Lung (tissue), 16 donors: ENCODE results near the gene ACO2. TPM values are rescaled to one million over a fixed set of nuclear protein-coding genes. Genes with fewer than 3 reads are reported as not detected.
A peak's percentile ranks its signal among the peaks of the same experiment; 100 is the strongest.

Experiments
- ATAC-seq: fragments of 200-7000 bp; cut with Tn5 transposase; one replicate; pipeline ENCODE4 v1.9.1; 2020; ENCODE audit warnings: moderate number of reproducible peaks; ENCODE audit not compliant: insufficient read depth, low FRiP score
- DNase-seq, 3 donors: peaks; one replicate each; pipeline ENCODE4 v3.0.0-alpha.2; 2013 to 2017
- H3K27ac ChIP-seq, 2 donors: one replicate each; pipeline ENCODE4 v1.5.1; 2013; ENCODE audit warnings: mild to moderate bottlenecking in 2 of 2, moderate library complexity in 2 of 2, control low read depth in 1 of 2, inconsistent platforms in 1 of 2, low read depth in 1 of 2, low read length in 1 of 2
- H3K27me3 ChIP-seq, 3 donors: one replicate each; pipeline ENCODE4 v1.5.1; 2013; ENCODE audit warnings: low read length in 2 of 3; ENCODE audit not compliant: control insufficient read depth in 3 of 3, insufficient read depth in 3 of 3
- H3K36me3 ChIP-seq, 4 donors: one replicate each; pipeline ENCODE4 v1.5.1; 2013; ENCODE audit warnings: low read length in 4 of 4, mild to moderate bottlenecking in 1 of 4, moderate library complexity in 1 of 4; ENCODE audit not compliant: control insufficient read depth in 4 of 4, insufficient read depth in 4 of 4
- H3K4me1 ChIP-seq, 5 donors: one replicate each; pipeline ENCODE4 v1.5.1; 2013; ENCODE audit warnings: low read length in 5 of 5, mild to moderate bottlenecking in 2 of 5, moderate library complexity in 1 of 5; ENCODE audit not compliant: control insufficient read depth in 5 of 5, insufficient read depth in 5 of 5
- H3K4me3 ChIP-seq: one replicate; pipeline ENCODE4 v1.5.1; 2013; ENCODE audit warnings: mild to moderate bottlenecking, control low read depth, moderate library complexity
- H3K9ac ChIP-seq, 2 donors: one replicate each; pipeline ENCODE4 v1.5.1; 2013; ENCODE audit warnings: low read length in 2 of 2, control low read depth in 1 of 2; ENCODE audit not compliant: insufficient read depth in 1 of 2
- H3K9me3 ChIP-seq, 4 donors: one replicate each; pipeline ENCODE4 v1.5.1; 2013; ENCODE audit warnings: low read length in 3 of 4, mild to moderate bottlenecking in 1 of 4, moderate library complexity in 1 of 4; ENCODE audit not compliant: control insufficient read depth in 4 of 4, insufficient read depth in 3 of 4
- whole genome bisulfite sequencing, 2 donors: extraction: QIAGEN DNeasy Blood & Tissue Kit; methylation state at CpG; one replicate each; pipeline ENCODE4 v1.1.7; 2013; 5-methylcytosine and 5-hydroxymethylcytosine counted together
- long read RNA-seq, 5 donors: transcript quantifications; one replicate each; lab custom pipeline, GENCODE V29; 2026
- polyA plus RNA-seq, 2 donors: library from polyadenylated mRNA; stranded (reverse); fragments of 200-250 nt; gene quantifications; one replicate each; pipeline ENCODE4 v1.2.1, GENCODE V29; 2013
- total RNA-seq, 2 donors: library from RNA; depleted of rRNA in 1 of 2; stranded (reverse); fragments of >200 nt in 1 of 2; gene quantifications; one replicate each; pipeline ENCODE4 v1.2.1, GENCODE V29; 2014 to 2021
- TF ChIP-seq, protein P1 (sequence below): IDR thresholded peaks from 2 replicates; pipeline ENCODE4 v1.5.1; 2012; ENCODE audit warnings: mild to moderate bottlenecking; ENCODE audit errors: control extremely low read depth, extremely low read depth
- donor health status: control.
- donor health status: control.
- donor health status: Bipolar disorder and iron deficiency.
- donor health status: healthy.
- donor health status: DM: yes; HTN: yes; CAD: no.

The ACO2 gene
- total RNA-seq: 100 to 1,000 TPM in 1 of 2 donors, 10 to 100 TPM in 1; 57.8 to 101 TPM
- 10 to 100 TPM; 34.1 to 67.1 TPM for polyA plus RNA-seq
- long read RNA-seq, donor 1, transcript ACO2-201 (18 exons, 2,741 nt): major isoform, 16 of 23 reads
- long read RNA-seq, donor 1, partial matches to known transcripts: 7 of 23 reads
- long read RNA-seq, donor 1, other reads (novel, unspliced or antisense): 0 of 23 reads
- long read RNA-seq, donor 2, partial matches to known transcripts: 0 of 1 reads
- long read RNA-seq, donor 2, other reads (novel, unspliced or antisense): 0 of 1 reads
- long read RNA-seq, donor 3, transcript ACO2-201 (18 exons, 2,741 nt): major isoform, 5 of 5 reads
- long read RNA-seq, donor 3, partial matches to known transcripts: 0 of 5 reads
- long read RNA-seq, donor 3, other reads (novel, unspliced or antisense): 0 of 5 reads
- long read RNA-seq, donor 4, partial matches to known transcripts: 70 of 70 reads
- long read RNA-seq, donor 4, other reads (novel, unspliced or antisense): 0 of 70 reads
- long read RNA-seq, donor 5, transcript ACO2-201 (18 exons, 2,741 nt): major isoform, 11 of 116 reads
- long read RNA-seq, donor 5, partial matches to known transcripts: 100 of 116 reads
- long read RNA-seq, donor 5, other reads (novel, unspliced or antisense): 5 of 116 reads

DNA sequence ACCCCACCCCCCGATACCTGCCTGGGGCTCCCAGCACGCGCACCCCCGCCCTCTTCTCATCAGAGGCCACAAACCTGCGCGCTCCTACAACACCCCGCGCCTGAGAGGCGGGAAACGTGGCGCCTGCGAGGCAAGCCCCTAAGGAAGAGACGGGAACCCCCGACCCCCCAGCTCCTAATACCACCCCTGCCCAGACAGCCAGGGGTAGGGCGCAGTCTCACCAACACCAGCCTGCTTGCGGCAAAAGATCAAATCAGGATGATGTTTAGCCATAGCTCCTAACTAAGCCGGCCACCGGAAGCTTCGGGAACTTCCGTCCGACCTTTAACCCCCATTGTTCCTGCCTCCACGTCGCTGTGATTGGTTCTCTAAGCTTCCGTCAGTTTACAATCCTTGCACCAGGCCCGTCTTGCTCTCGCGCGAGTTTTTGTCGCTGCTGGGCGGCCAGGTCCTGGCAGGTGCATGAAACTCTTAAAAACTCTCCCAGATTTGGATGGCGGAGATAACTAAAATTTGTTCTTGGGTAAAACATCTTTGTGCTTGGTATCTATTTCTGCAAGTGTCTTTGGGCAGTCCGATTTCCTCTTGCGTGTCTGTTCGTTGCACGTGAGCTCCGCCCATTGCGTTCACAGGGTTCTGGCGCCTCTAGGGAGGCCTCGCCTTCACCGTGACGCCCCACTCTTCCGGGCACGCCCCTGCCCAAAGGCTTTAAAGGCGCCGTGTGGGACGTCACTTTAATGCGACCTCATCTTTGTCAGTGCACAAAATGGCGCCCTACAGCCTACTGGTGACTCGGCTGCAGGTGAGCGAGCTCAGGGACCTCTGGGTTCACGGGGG lies at the start of gene ACO2, which contains the start of gene PHF5A:
Gene ACO2 (plus strand): TSS at position 737 of the 837 bp plus-strand sequence. CDS start 30 bp downstream, at position 767.
Gene PHF5A (minus strand): TSS at position 312 of the 837 bp plus-strand sequence. CDS start 39 bp downstream, at position 273.
- ATAC-seq: peak; percentile 99
- peak; percentile 98 to 99 (median 99) for DNase-seq
- Histone ChIP-seq H3K4me1 (peaks cover 7 to 17% (median 14%) of the 10 kb centered on the region in 5 donors), H3K27me3 (no peaks in the 10 kb centered on the region), H3K9me3 (no peaks in the 10 kb centered on the region), H3K9ac (peak within 1 kb of the TSS; percentile 60 to 98), H3K27ac (peak within 1 kb of the TSS; percentile 90 to 99), H3K4me3 (peak within 1 kb of the TSS; percentile 100), H3K36me3 (peaks cover 10 to 36% (median 29%) of the 10 kb centered on the region in 4 donors)
- 0 to 1% methylated on average over 49 to 51 of the region's 51 CpGs for WGBS, 2 donors
- TF ChIP-seq, protein P1, sequence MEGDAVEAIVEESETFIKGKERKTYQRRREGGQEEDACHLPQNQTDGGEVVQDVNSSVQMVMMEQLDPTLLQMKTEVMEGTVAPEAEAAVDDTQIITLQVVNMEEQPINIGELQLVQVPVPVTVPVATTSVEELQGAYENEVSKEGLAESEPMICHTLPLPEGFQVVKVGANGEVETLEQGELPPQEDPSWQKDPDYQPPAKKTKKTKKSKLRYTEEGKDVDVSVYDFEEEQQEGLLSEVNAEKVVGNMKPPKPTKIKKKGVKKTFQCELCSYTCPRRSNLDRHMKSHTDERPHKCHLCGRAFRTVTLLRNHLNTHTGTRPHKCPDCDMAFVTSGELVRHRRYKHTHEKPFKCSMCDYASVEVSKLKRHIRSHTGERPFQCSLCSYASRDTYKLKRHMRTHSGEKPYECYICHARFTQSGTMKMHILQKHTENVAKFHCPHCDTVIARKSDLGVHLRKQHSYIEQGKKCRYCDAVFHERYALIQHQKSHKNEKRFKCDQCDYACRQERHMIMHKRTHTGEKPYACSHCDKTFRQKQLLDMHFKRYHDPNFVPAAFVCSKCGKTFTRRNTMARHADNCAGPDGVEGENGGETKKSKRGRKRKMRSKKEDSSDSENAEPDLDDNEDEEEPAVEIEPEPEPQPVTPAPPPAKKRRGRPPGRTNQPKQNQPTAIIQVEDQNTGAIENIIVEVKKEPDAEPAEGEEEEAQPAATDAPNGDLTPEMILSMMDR: no peak

GRCh38 chr22:41425660-41426365 lies 43.1 kb upstream of the ACO2 start:
- TF ChIP-seq, protein P1: no peak
- ATAC-seq: no peak
- no peak overlapping the region for H3K27ac ChIP-seq
- DNase-seq: peak in 2 of 3 donors; percentile 23 to 37
- H3K9ac ChIP-seq: no peak overlapping the region
- H3K9me3 ChIP-seq: no peaks in the 10 kb centered on the region
- peaks cover 0 to 11% (median under 1%) of the 10 kb centered on the region in 4 donors for H3K36me3 ChIP-seq
- H3K4me3 ChIP-seq: no peak overlapping the region
- WGBS, 2 donors: 59 to 67% methylated on average over 9 of the region's 9 CpGs
- no peaks in the 10 kb centered on the region for H3K4me1 ChIP-seq
- no peaks in the 10 kb centered on the region for H3K27me3 ChIP-seq

DNA sequence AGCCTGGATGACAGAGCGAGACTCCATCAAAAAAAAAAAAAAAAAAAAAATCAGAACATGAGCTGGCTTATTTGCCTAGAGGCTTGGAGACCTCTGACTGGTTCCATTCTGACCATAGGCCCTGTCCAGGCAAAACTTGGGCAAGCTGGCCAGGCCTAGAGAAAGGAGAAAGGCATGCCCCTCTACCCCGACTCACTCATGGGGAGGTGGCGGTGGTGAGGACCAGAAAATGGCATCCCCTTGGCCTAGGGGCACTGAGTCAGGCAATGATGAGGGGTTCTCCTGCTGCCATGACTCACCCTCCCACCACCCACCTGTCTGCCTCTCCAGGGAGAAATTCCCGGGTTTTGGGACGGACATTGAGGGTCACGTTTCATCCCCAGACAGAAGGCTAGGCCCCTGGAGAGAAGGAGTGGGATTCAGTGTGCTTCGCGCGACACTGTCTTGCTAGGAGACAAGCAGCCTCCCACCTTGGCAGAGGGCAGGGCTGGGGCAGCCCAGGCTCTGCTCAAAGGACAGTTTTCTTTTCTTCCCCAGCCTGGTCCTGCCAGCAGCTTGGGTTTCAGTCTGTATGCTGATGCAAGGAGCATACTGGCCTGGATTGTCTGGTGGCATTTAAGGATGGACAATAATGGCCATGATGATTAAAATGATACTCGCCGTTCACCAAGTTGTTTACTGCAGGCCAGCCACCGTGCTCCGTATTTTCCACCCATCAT lies 39.5 kb upstream of the ACO2 start:
- H3K9me3 ChIP-seq: no peaks in the 10 kb centered on the region
- no peaks in the 10 kb centered on the region for H3K27me3 ChIP-seq
- TF ChIP-seq, protein P1: no peak
- peaks cover 0 to 2% (median 0%) of the 10 kb centered on the region in 5 donors for H3K4me1 ChIP-seq
- no peak for ATAC-seq
- no peak for DNase-seq
- H3K9ac ChIP-seq: no peak overlapping the region
- H3K4me3 ChIP-seq: no peak overlapping the region
- peak overlapping the region in 1 of 2 donors; percentile 20 for H3K27ac ChIP-seq
- WGBS, 2 donors: 92 to 97% methylated on average over 13 of the region's 13 CpGs
- peaks cover 6 to 21% (median 9%) of the 10 kb centered on the region in 4 donors for H3K36me3 ChIP-seq
